ENCODE data around the gene DPYD.

DPYD gene

GRCh38 chr1:97634758-97635157, 286.1 kb downstream of the DPYD start:
- H3K4me3 ChIP-seq (IDR thresholded peaks at IDR 0.05; ENCODE audit: insufficient read depth, low read depth, low read length): no peak overlapping the region
- no peak overlapping the region for H3K4me2 ChIP-seq
- H3K27ac ChIP-seq: no peak overlapping the region
- no peaks in the 10 kb centered on the region for H3K36me3 ChIP-seq (ENCODE audit: insufficient read depth)
- TF ChIP-seq CTCF (conservative IDR thresholded peaks at IDR 0.05; ENCODE audit: low read depth, low read length): no peak
- H4K20me1 ChIP-seq (ENCODE audit: insufficient read depth): no peaks in the 10 kb centered on the region
- H3K4me1 ChIP-seq (ENCODE audit: low read depth, poor library complexity, severe bottlenecking): no peaks in the 10 kb centered on the region
- H2AFZ ChIP-seq (ENCODE audit: low read depth): no peak overlapping the region
- H3K27me3 ChIP-seq (ENCODE audit: insufficient read depth, low read depth): no peaks in the 10 kb centered on the region
- H3K9ac ChIP-seq: no peak overlapping the region
- no peaks in the 10 kb centered on the region for H3K79me2 ChIP-seq (ENCODE audit: insufficient read depth, low read depth)

- Histone ChIP-seq H3K4me3 (IDR thresholded peaks at IDR 0.05; ENCODE audit: insufficient read depth, low read depth, low read length) (no peak overlapping the region), H3K79me2 (ENCODE audit: insufficient read depth, low read depth) (no peaks in the 10 kb centered on the region), H3K36me3 (ENCODE audit: insufficient read depth) (no peaks in the 10 kb centered on the region), H3K9ac (no peak overlapping the region), H3K27ac (no peak overlapping the region), H3K4me1 (ENCODE audit: low read depth, poor library complexity, severe bottlenecking) (no peaks in the 10 kb centered on the region), H2AFZ (ENCODE audit: low read depth) (no peak overlapping the region), H3K4me2 (no peak overlapping the region), H3K27me3 (ENCODE audit: insufficient read depth, low read depth) (no peaks in the 10 kb centered on the region), H4K20me1 (ENCODE audit: insufficient read depth) (no peaks in the 10 kb centered on the region)
- no peak for TF ChIP-seq CTCF (conservative IDR thresholded peaks at IDR 0.05; ENCODE audit: low read depth, low read length)
These were observed 288.1 kb downstream of the DPYD start for GRCh38 chr1:97632776-97633175.

GRCh38 chr1:97632075-97632474, 288.8 kb downstream of the DPYD start:
- H3K4me3 ChIP-seq (IDR thresholded peaks at IDR 0.05; ENCODE audit: insufficient read depth, low read depth, low read length): no peak overlapping the region
- H3K4me1 ChIP-seq (ENCODE audit: low read depth, poor library complexity, severe bottlenecking): no peaks in the 10 kb centered on the region
- H2AFZ ChIP-seq (ENCODE audit: low read depth): no peak overlapping the region
- no peaks in the 10 kb centered on the region for H3K36me3 ChIP-seq (ENCODE audit: insufficient read depth)
- no peak overlapping the region for H3K4me2 ChIP-seq
- no peaks in the 10 kb centered on the region for H3K79me2 ChIP-seq (ENCODE audit: insufficient read depth, low read depth)
- TF ChIP-seq CTCF (conservative IDR thresholded peaks at IDR 0.05; ENCODE audit: low read depth, low read length): no peak
- H3K27ac ChIP-seq: no peak overlapping the region
- no peaks in the 10 kb centered on the region for H4K20me1 ChIP-seq (ENCODE audit: insufficient read depth)
- H3K27me3 ChIP-seq (ENCODE audit: insufficient read depth, low read depth): no peaks in the 10 kb centered on the region
- H3K9ac ChIP-seq: no peak overlapping the region

- no peaks in the 10 kb centered on the region for H4K20me1 ChIP-seq (ENCODE audit: insufficient read depth)
- no peak overlapping the region for H3K27ac ChIP-seq
- no peaks in the 10 kb centered on the region for H3K36me3 ChIP-seq (ENCODE audit: insufficient read depth)
- H2AFZ ChIP-seq (ENCODE audit: low read depth): no peak overlapping the region
- H3K79me2 ChIP-seq (ENCODE audit: insufficient read depth, low read depth): no peaks in the 10 kb centered on the region
- H3K9ac ChIP-seq: no peak overlapping the region
- H3K4me1 ChIP-seq (ENCODE audit: low read depth, poor library complexity, severe bottlenecking): no peaks in the 10 kb centered on the region
- H3K4me3 ChIP-seq (IDR thresholded peaks at IDR 0.05; ENCODE audit: insufficient read depth, low read depth, low read length): no peak overlapping the region
- H3K4me2 ChIP-seq: no peak overlapping the region
- TF ChIP-seq CTCF (conservative IDR thresholded peaks at IDR 0.05; ENCODE audit: low read depth, low read length): no peak
- H3K27me3 ChIP-seq (ENCODE audit: insufficient read depth, low read depth): no peaks in the 10 kb centered on the region
These were observed 289.9 kb downstream of the DPYD start for GRCh38 chr1:97630948-97631347.

- Histone ChIP-seq H3K4me3 (IDR thresholded peaks at IDR 0.05; ENCODE audit: insufficient read depth, low read depth, low read length) (no peak overlapping the region), H3K36me3 (ENCODE audit: insufficient read depth) (no peaks in the 10 kb centered on the region), H4K20me1 (ENCODE audit: insufficient read depth) (no peaks in the 10 kb centered on the region), H3K79me2 (ENCODE audit: insufficient read depth, low read depth) (no peaks in the 10 kb centered on the region), H2AFZ (ENCODE audit: low read depth) (no peak overlapping the region), H3K9ac (no peak overlapping the region), H3K27me3 (ENCODE audit: insufficient read depth, low read depth) (no peaks in the 10 kb centered on the region), H3K4me2 (no peak overlapping the region), H3K27ac (no peak overlapping the region), H3K4me1 (ENCODE audit: low read depth, poor library complexity, severe bottlenecking) (no peaks in the 10 kb centered on the region)
- no peak for TF ChIP-seq CTCF (conservative IDR thresholded peaks at IDR 0.05; ENCODE audit: low read depth, low read length)
These were observed 290.6 kb downstream of the DPYD start for GRCh38 chr1:97630281-97630680.
